Activated B cell treated with CpG ODN at 0.5 μM for 24 hours (primary cell): ENCODE measurements around the gene KAZN. TPM values are rescaled to one million over a fixed set of nuclear protein-coding genes. Genes with fewer than 3 reads are reported as not detected.

ENCODE experiments used
- ATAC-seq: fragments of 200-7000 bp; cut with Tn5 transposase; one replicate; pipeline ENCODE4 v1.10.0; 2021; ENCODE audit warnings: low read depth, mild to moderate bottlenecking, moderate library complexity
- CTCF ChIA-PET: fragments of 350-600 bp; sonication (Branson Sonifier 250); formaldehyde crosslinking; loops from one replicate; lab custom pipeline; 2021; ENCODE audit warnings: antibody characterized with exemption; lab: Charles Lee
- POLR2A ChIA-PET: fragments of 350-600 bp; sonication (Branson Sonifier 250); formaldehyde crosslinking; loops from one replicate; lab custom pipeline; 2021; ENCODE audit warnings: antibody characterized with exemption; lab: Charles Lee
- DNase-seq: peaks from one replicate; pipeline ENCODE4 v3.0.0; 2022
- H3K27ac Mint-ChIP-seq: one replicate; pipeline ENCODE4 v1.8.0; 2020; ENCODE audit warnings: mixed read lengths
- H3K27me3 Mint-ChIP-seq: one replicate; pipeline ENCODE4 v1.8.0; 2021; ENCODE audit warnings: mixed read lengths
- H3K36me3 Mint-ChIP-seq: one replicate; pipeline ENCODE4 v1.8.0; 2021; ENCODE audit warnings: low read depth, mixed read lengths
- H3K4me1 Mint-ChIP-seq: one replicate; pipeline ENCODE4 v1.8.0; 2021; ENCODE audit warnings: mixed read lengths
- H3K4me3 Mint-ChIP-seq: one replicate; pipeline ENCODE4 v1.8.0; 2020; ENCODE audit warnings: mild to moderate bottlenecking, mixed read lengths
- H3K9me3 Mint-ChIP-seq: one replicate; pipeline ENCODE4 v1.8.0; 2020; ENCODE audit warnings: mixed read lengths
- CTCF ChIP-seq: fragments of 200-600 bp; IDR thresholded peaks from one replicate; pipeline ENCODE4 v1.8.0; 2022; ENCODE audit warnings: antibody characterized with exemption, mild to moderate bottlenecking
- intact Hi-C: fragments of 100-400 bp; cut with micrococcal nuclease; formaldehyde crosslinking; loops from one replicate; pipeline ENCODE4 v1.15.1; 2024
- total RNA-seq: library from RNA; stranded (reverse); gene quantifications from 2 replicates; pipeline ENCODE4 v1.2.3, GENCODE V29; 2022

Gene KAZN
- total RNA-seq, 1 donor from 2014 or later = 0.73 TPM

GRCh38 chr1:14725695-14726094 lies 127.2 kb downstream of the KAZN start:
- intact Hi-C loops = no loop called here
- TF ChIP-seq CTCF = no peak
- Mint-ChIP-seq H3K4me3 (no peak overlapping the region), H3K4me1 (no peaks in the 10 kb centered on the region), H3K27me3 (peaks cover 2% of the 10 kb centered on the region), H3K27ac (no peak overlapping the region), H3K9me3 (no peaks in the 10 kb centered on the region), H3K36me3 (no peaks in the 10 kb centered on the region)
- ATAC-seq = no peak
- ChIA-PET POLR2A (no interaction called here), CTCF (no interaction called here)
- no peak for DNase-seq

DNA sequence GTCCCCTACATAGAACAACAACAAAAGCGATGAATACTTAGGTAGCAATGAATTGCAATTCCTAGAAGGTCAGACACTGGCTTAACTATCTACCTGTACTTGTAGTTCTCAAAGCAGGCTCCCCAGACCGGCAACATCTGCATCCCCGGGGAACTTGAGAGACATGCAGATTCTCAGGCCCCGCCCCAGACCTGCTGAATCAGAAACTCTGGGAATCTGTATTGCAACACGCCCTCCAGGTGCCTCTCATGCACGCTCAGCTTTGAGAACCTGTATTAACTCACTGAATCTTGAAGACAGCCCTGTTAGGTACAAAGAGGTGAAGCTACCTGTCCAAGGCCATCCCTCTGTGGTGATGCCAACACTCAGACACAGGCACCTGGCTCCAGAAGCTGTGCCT lies 128.1 kb downstream of the KAZN start:
- ATAC-seq = no peak
- Mint-ChIP-seq H3K27ac (no peak overlapping the region), H3K36me3 (no peaks in the 10 kb centered on the region), H3K9me3 (no peaks in the 10 kb centered on the region), H3K27me3 (peaks cover 2% of the 10 kb centered on the region), H3K4me3 (no peak overlapping the region), H3K4me1 (no peaks in the 10 kb centered on the region)
- CTCF ChIA-PET = no interaction called here
- intact Hi-C loops = no loop called here
- TF ChIP-seq CTCF = no peak
- no peak for DNase-seq
- POLR2A ChIA-PET = no interaction called here

- POLR2A ChIA-PET = no interaction called here
- intact Hi-C loops = no loop called here
- DNase-seq (no peak), ATAC-seq (no peak)
- no peak for TF ChIP-seq CTCF
- peaks cover 2% of the 10 kb centered on the region for H3K27me3 Mint-ChIP-seq
- H3K27ac Mint-ChIP-seq = no peak overlapping the region
- H3K4me3 Mint-ChIP-seq = no peak overlapping the region
- H3K9me3 Mint-ChIP-seq = no peaks in the 10 kb centered on the region
- no peaks in the 10 kb centered on the region for H3K36me3 Mint-ChIP-seq
- H3K4me1 Mint-ChIP-seq = no peaks in the 10 kb centered on the region
- CTCF ChIA-PET = no interaction called here
These were observed 130.0 kb downstream of the KAZN start for GRCh38 chr1:14728516-14728915.

GRCh38 chr1:14732728-14733047 lies 134.2 kb downstream of the KAZN start:
- DNase-seq (no peak), ATAC-seq (no peak)
- Mint-ChIP-seq H3K4me1 (peaks cover 3% of the 10 kb centered on the region), H3K9me3 (no peaks in the 10 kb centered on the region), H3K27me3 (peaks cover 17% of the 10 kb centered on the region), H3K36me3 (no peaks in the 10 kb centered on the region), H3K4me3 (no peak overlapping the region), H3K27ac (no peak overlapping the region)
- CTCF ChIA-PET = no interaction called here
- intact Hi-C loops = no loop called here
- POLR2A ChIA-PET = no interaction called here
- no peak for TF ChIP-seq CTCF

DNA sequence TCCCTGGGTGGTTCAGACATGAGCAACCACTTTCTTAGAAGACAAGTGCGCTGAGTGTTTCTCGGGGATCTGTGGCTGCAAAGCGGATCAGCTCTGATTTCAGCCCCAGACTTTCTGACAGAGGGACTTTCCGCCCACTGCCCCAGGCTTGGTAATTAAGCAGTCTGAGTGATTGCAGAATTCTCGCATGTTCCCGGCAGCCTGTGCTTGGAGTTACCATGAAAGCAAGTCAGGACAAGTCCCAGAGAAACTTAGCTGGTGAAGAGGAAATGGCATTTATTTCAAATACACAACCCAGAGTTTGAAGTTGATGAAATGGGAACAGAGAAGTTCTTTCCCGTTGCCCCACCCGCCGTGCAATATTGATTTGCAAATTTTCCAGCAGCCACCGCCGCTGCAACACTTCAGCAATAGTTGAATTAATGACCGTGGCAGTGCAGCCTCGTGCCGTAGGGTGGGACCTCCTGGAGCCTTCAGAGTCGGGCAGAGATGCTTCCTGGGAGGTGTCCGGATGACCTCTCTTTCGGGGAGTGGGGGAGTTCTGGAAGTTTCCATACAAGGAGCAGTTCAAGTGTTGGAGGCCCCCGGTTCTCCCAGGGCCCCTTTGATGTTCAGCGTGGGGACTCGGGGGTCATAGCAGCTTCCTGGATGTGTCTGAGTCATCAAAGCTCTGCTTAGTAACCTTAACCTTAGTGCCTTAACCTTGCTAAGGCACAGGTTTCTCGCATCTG lies 134.7 kb downstream of the KAZN start:
- no peaks in the 10 kb centered on the region for H3K9me3 Mint-ChIP-seq
- H3K27me3 Mint-ChIP-seq = peaks cover 17% of the 10 kb centered on the region
- intact Hi-C loops = no loop called here
- POLR2A ChIA-PET = no interaction called here
- H3K27ac Mint-ChIP-seq = no peak overlapping the region
- TF ChIP-seq CTCF = no peak
- ATAC-seq (no peak), DNase-seq (no peak)
- H3K36me3 Mint-ChIP-seq = no peaks in the 10 kb centered on the region
- peaks cover 3% of the 10 kb centered on the region for H3K4me1 Mint-ChIP-seq
- CTCF ChIA-PET = no interaction called here
- H3K4me3 Mint-ChIP-seq = no peak overlapping the region
